H9 (cell line): ENCODE results near the gene P4HA1. TPM values are rescaled to one million over a fixed set of nuclear protein-coding genes. Genes with fewer than 3 reads are reported as not detected.
A peak's percentile ranks its signal among the peaks of the same experiment; 100 is the strongest.

Experiments
- DNase-seq: peaks from one replicate; pipeline ENCODE4 v3.0.0-alpha.2; 2017
- H2AFZ ChIP-seq: one replicate; pipeline ENCODE4 v1.6.1; 2013; ENCODE audit warnings: mild to moderate bottlenecking, low read length, control low read depth, moderate library complexity
- H2AK5ac ChIP-seq: 2 replicates; pipeline ENCODE4 v1.6.1; 2013; ENCODE audit warnings: low read length, control low read depth, mixed read lengths; ENCODE audit not compliant: insufficient read length
- H2BK120ac ChIP-seq: one replicate; pipeline ENCODE4 v1.6.1; 2013; ENCODE audit warnings: low read depth, mild to moderate bottlenecking, low read length, control low read depth, inconsistent platforms; ENCODE audit not compliant: poor library complexity, severe bottlenecking
- H2BK12ac ChIP-seq: 2 replicates; pipeline ENCODE4 v1.6.1; 2013; ENCODE audit warnings: low read length, control low read depth, mixed read lengths, low read depth; ENCODE audit not compliant: insufficient read length
- H2BK15ac ChIP-seq: 2 replicates; pipeline ENCODE4 v1.6.1; 2013; ENCODE audit warnings: low read depth, low read length, control low read depth
- H2BK20ac ChIP-seq: one replicate; pipeline ENCODE4 v1.6.1; 2013; ENCODE audit warnings: low read depth, mild to moderate bottlenecking, low read length, control low read depth, inconsistent platforms; ENCODE audit not compliant: poor library complexity, severe bottlenecking
- H2BK5ac ChIP-seq: 2 replicates; pipeline ENCODE4 v1.6.1; 2013; ENCODE audit warnings: low read length, control low read depth, mixed read lengths; ENCODE audit not compliant: insufficient read length
- H3K14ac ChIP-seq: 2 replicates; pipeline ENCODE4 v1.6.1; 2013; ENCODE audit warnings: low read length, control low read depth; ENCODE audit not compliant: insufficient read depth
- H3K18ac ChIP-seq: 2 replicates; pipeline ENCODE4 v1.6.1; 2013; ENCODE audit warnings: low read depth, mild to moderate bottlenecking, mixed read lengths, low read length, control low read depth; ENCODE audit not compliant: insufficient read length
- H3K23ac ChIP-seq: 2 replicates; pipeline ENCODE4 v1.6.1; 2013; ENCODE audit warnings: low read length, control low read depth, mixed read lengths, low read depth; ENCODE audit not compliant: insufficient read length
- H3K23me2 ChIP-seq: 2 replicates; pipeline ENCODE4 v1.6.1; 2013; ENCODE audit warnings: low read depth, mild to moderate bottlenecking, mixed read lengths, low read length, control low read depth; ENCODE audit not compliant: insufficient read length, poor library complexity, severe bottlenecking
- H3K27ac ChIP-seq: 2 replicates; pipeline ENCODE4 v1.5.1; 2013; ENCODE audit warnings: low read length, control low read depth, mixed read lengths, low read depth; ENCODE audit not compliant: insufficient read length
- H3K27me3 ChIP-seq: 2 replicates; pipeline ENCODE4 v1.6.1; 2013; ENCODE audit warnings: low read length, control low read depth, inconsistent platforms; ENCODE audit not compliant: insufficient read depth
- H3K4ac ChIP-seq: 2 replicates; pipeline ENCODE4 v1.6.1; 2013; ENCODE audit warnings: low read depth, mild to moderate bottlenecking, control low read depth, inconsistent platforms, low read length, moderate library complexity
- H3K4me1 ChIP-seq: 2 replicates; pipeline ENCODE4 v1.6.1; 2013; ENCODE audit warnings: low read length, control low read depth, inconsistent platforms; ENCODE audit not compliant: insufficient read depth
- H3K4me2 ChIP-seq: 2 replicates; pipeline ENCODE4 v1.6.1; 2013; ENCODE audit warnings: low read length, control low read depth, mixed read lengths; ENCODE audit not compliant: insufficient read length, insufficient read depth
- H3K56ac ChIP-seq: 2 replicates; pipeline ENCODE4 v1.6.1; 2013; ENCODE audit warnings: low read depth, mild to moderate bottlenecking, mixed read lengths, low read length, control low read depth; ENCODE audit not compliant: insufficient read length
- H3K79me1 ChIP-seq: 2 replicates; pipeline ENCODE4 v1.6.1; 2013; ENCODE audit warnings: low read depth, mild to moderate bottlenecking, moderate library complexity, low read length, control low read depth, inconsistent platforms; ENCODE audit not compliant: insufficient read depth, poor library complexity, severe bottlenecking
- H3K79me2 ChIP-seq: 2 replicates; pipeline ENCODE4 v1.6.1; 2013; ENCODE audit warnings: low read length, control low read depth, inconsistent platforms; ENCODE audit not compliant: insufficient read depth
- H3K9ac ChIP-seq: 2 replicates; pipeline ENCODE4 v1.6.1; 2013; ENCODE audit warnings: low read length, control low read depth, mixed read lengths; ENCODE audit not compliant: insufficient read length; ENCODE audit errors: extremely low read depth
- H3K9me3 ChIP-seq: one replicate; pipeline ENCODE4 v1.6.1; 2013; ENCODE audit warnings: low read depth, low read length, inconsistent platforms; ENCODE audit not compliant: control insufficient read depth
- H3T11ph ChIP-seq: one replicate; pipeline ENCODE4 v1.6.1; 2013; ENCODE audit warnings: mild to moderate bottlenecking, low read length, control low read depth, inconsistent platforms
- H4K20me1 ChIP-seq: one replicate; pipeline ENCODE4 v1.6.1; 2013; ENCODE audit not compliant: control insufficient read depth, insufficient read length, insufficient read depth
- H4K5ac ChIP-seq: 2 replicates; pipeline ENCODE4 v1.6.1; 2013; ENCODE audit warnings: low read depth, mild to moderate bottlenecking, mixed read lengths, low read length, control low read depth; ENCODE audit not compliant: insufficient read length
- H4K8ac ChIP-seq: replicated peaks from 2 replicates; pipeline ENCODE4 v1.6.1; 2013; ENCODE audit warnings: low read length, control low read depth, mixed read lengths, low read depth; ENCODE audit not compliant: insufficient read length
- H4K91ac ChIP-seq: 2 replicates; pipeline ENCODE4 v1.6.1; 2013; ENCODE audit warnings: low read depth, mild to moderate bottlenecking, moderate library complexity, mixed read lengths, low read length, control low read depth; ENCODE audit not compliant: insufficient read length
- H3K27ac Mint-ChIP-seq, 3 experiments: 2 replicates in 2 of 3; 3 replicates in 1 of 3; pipeline ENCODE4 v1.8.0; 2020 to 2021; ENCODE audit warnings: mixed read lengths in 3 of 3, mild to moderate bottlenecking in 1 of 3, moderate library complexity in 1 of 3
- H3K27me3 Mint-ChIP-seq: 2 replicates; pipeline ENCODE4 v1.8.0; 2021; ENCODE audit warnings: low read depth, mild to moderate bottlenecking, moderate library complexity, mixed read lengths
- H3K36me3 Mint-ChIP-seq, 3 experiments: 2 replicates in 2 of 3; 3 replicates in 1 of 3; pipeline ENCODE4 v1.8.0; 2020 to 2021; ENCODE audit warnings: low read depth in 3 of 3, mixed read lengths in 3 of 3; ENCODE audit not compliant: insufficient read depth in 1 of 3
- H3K4me1 Mint-ChIP-seq, 2 experiments: 2 replicates each; pipeline ENCODE4 v1.8.0; 2020; ENCODE audit warnings: mixed read lengths in 2 of 2
- H3K4me3 Mint-ChIP-seq, 2 experiments: 2 replicates in 1 of 2; 3 replicates in 1 of 2; pipeline ENCODE4 v1.8.0; 2020 to 2021; ENCODE audit warnings: mild to moderate bottlenecking in 2 of 2, mixed read lengths in 2 of 2, moderate library complexity in 1 of 2
- H3K9me3 Mint-ChIP-seq, 2 experiments: 2 replicates in 1 of 2; 3 replicates in 1 of 2; pipeline ENCODE4 v1.8.0; 2020; ENCODE audit warnings: mild to moderate bottlenecking in 2 of 2, mixed read lengths in 2 of 2, moderate library complexity in 1 of 2
- WGBS: extraction: QIAGEN DNeasy Blood & Tissue Kit; methylation state at CpG from one replicate; pipeline ENCODE4 v1.1.7; 2013; ENCODE audit warnings: missing lambda C conversion rate, low lambda C conversion rate, mixed read lengths; ENCODE audit not compliant: insufficient read length; ENCODE audit errors: extremely low coverage; 5-methylcytosine and 5-hydroxymethylcytosine counted together
- total RNA-seq: library from RNA; stranded (reverse); gene quantifications from 2 replicates; pipeline ENCODE4 v1.2.1, GENCODE V29; 2021
- TF ChIP-seq, protein P1 (sequence below): fragments of 200-600 bp; sonication (generic); conservative IDR thresholded peaks from 3 replicates; pipeline ENCODE4 v1.8.0; 2021; ENCODE audit warnings: antibody characterized with exemption, mild to moderate bottlenecking

P4HA1 gene
- total RNA-seq, 1 experiment from 2014 or later, result 48.6 TPM

DNA sequence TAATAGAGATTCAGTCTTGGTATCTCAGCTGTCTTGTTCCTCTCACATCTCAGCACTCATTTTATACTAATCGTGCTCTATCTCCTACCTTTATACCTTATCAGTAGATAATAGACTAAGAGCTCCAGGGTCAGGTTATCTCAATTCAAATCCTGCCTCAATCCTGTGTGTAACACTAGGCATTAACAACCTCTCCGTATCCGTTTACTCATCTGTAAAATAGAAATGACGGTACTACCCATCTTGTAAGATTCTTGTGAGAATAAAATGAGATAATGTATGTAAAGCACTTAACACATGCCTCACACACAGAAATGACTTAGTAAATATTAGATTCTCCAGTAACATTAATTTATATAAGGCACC, 622 bp upstream of the P4HA1 start:
- H2AK5ac ChIP-seq, result no peak overlapping the region
- no peaks in the 10 kb centered on the region for H3K36me3 Mint-ChIP-seq
- H4K8ac ChIP-seq, result no peak overlapping the region
- H3K4me1 Mint-ChIP-seq, result peaks cover 18 to 21% of the 10 kb centered on the region in 2 experiments
- H3K4me1 ChIP-seq, result no peaks in the 10 kb centered on the region
- WGBS, result no CpG with 5 or more reads among the region's 4 CpGs
- H3K23ac ChIP-seq, result no peak overlapping the region
- TF ChIP-seq, protein P1, sequence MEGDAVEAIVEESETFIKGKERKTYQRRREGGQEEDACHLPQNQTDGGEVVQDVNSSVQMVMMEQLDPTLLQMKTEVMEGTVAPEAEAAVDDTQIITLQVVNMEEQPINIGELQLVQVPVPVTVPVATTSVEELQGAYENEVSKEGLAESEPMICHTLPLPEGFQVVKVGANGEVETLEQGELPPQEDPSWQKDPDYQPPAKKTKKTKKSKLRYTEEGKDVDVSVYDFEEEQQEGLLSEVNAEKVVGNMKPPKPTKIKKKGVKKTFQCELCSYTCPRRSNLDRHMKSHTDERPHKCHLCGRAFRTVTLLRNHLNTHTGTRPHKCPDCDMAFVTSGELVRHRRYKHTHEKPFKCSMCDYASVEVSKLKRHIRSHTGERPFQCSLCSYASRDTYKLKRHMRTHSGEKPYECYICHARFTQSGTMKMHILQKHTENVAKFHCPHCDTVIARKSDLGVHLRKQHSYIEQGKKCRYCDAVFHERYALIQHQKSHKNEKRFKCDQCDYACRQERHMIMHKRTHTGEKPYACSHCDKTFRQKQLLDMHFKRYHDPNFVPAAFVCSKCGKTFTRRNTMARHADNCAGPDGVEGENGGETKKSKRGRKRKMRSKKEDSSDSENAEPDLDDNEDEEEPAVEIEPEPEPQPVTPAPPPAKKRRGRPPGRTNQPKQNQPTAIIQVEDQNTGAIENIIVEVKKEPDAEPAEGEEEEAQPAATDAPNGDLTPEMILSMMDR, result no peak
- H3K18ac ChIP-seq, result no peak overlapping the region
- peak overlapping the region in 1 of 3 experiments; percentile 68; a peak in 2 of 7 replicates for H3K27ac Mint-ChIP-seq
- H4K91ac ChIP-seq, result no peak overlapping the region
- H3K9me3 ChIP-seq, result no peaks in the 10 kb centered on the region
- H3K56ac ChIP-seq, result no peak overlapping the region
- H3K23me2 ChIP-seq, result peaks cover 7% of the 10 kb centered on the region
- no peaks in the 10 kb centered on the region for H3K27me3 ChIP-seq
- H2BK5ac ChIP-seq, result no peak overlapping the region
- no peak overlapping the region for H3K27ac ChIP-seq
- H4K20me1 ChIP-seq, result no peaks in the 10 kb centered on the region
- H3K9me3 Mint-ChIP-seq, result no peaks in the 10 kb centered on the region
- H3K14ac ChIP-seq, result no peak overlapping the region
- H3K4ac ChIP-seq, result no peak overlapping the region
- no peak overlapping the region for H2BK120ac ChIP-seq
- H2BK15ac ChIP-seq, result no peak overlapping the region
- no peaks in the 10 kb centered on the region for H3K79me2 ChIP-seq
- no peaks in the 10 kb centered on the region for H3K27me3 Mint-ChIP-seq
- H3K79me1 ChIP-seq, result no peaks in the 10 kb centered on the region
- no peak overlapping the region for H2AFZ ChIP-seq
- H2BK12ac ChIP-seq, result no peak overlapping the region
- H3K9ac ChIP-seq, result no peak overlapping the region
- H3K4me3 Mint-ChIP-seq, result peak overlapping the region; percentile 94 to 95
- no peak overlapping the region for H2BK20ac ChIP-seq
- no peak overlapping the region for H3T11ph ChIP-seq
- peak overlapping the region; percentile 78 for H3K4me2 ChIP-seq
- no peak overlapping the region for H4K5ac ChIP-seq
- no peak for DNase-seq
